Measurements from ENCODE around the gene R3HDM2. TPM values are rescaled to one million over a fixed set of nuclear protein-coding genes. Genes with fewer than 3 reads are reported as not detected.

The R3HDM2 gene
- total and polyA plus RNA-seq, 2 of the 13 experiments (the other 11 are each of a cell fraction or from before 2014, with no cell fraction given): 11.1 to 23.5 TPM

GRCh38 chr12:57475271-57476161 is 44.7 kb upstream of the R3HDM2 start (continued):
- no peak for TF ChIP-seq SOX13 (IDR thresholded peaks at IDR 0.05)
- no peak for TF ChIP-seq SOX13 (CRISPR knock-in tag; conservative IDR thresholded peaks at IDR 0.05 in 1 of 2, IDR thresholded peaks at IDR 0.05 in 1 of 2)
- TF ChIP-seq ZNF770 (CRISPR knock-in tag; IDR thresholded peaks at IDR 0.05): peak; percentile 48; the same call in 1 of the 2 replicates

DNA sequence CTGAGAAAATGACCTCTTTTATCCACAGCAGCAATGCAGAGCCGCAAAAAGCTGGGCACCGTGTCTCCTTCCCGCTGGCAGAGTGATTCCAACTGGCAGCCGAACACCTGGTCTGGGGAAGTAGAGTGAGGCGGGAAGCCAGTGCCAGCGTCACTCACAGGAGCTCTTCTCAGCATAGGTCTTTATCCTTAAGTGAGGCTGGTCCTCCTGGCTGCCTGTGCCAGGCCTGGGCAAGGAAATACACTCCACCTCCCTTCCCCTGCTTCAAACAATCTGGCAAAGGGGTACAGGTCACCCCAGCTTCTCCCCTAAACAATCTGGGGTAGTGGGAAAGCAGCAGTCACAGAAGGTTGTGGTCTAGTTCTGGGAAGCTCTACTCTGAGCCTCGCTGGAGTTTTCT is 44.0 kb upstream of the R3HDM2 start:
- Histone ChIP-seq H3K9me3 (ENCODE audit: low read length) (no peaks in the 10 kb centered on the region), H3K79me2 (ENCODE audit: insufficient read depth, low read length) (no peaks in the 10 kb centered on the region), H3K4me2 (ENCODE audit: low read depth, low read length) (no peak overlapping the region), H3K4me3 (replicated peaks in 1 of 3; ENCODE audit: insufficient read depth in 1 of 3, low read depth in 2 of 3, low read length in 3 of 3) (no peak overlapping the region), H3K27me3 (ENCODE audit: control insufficient read depth in 1 of 2, insufficient read depth in 2 of 2, low read length in 2 of 2) (peaks cover 8 to 69% of the 10 kb centered on the region in 2 experiments), H3K4me1 (ENCODE audit: insufficient read depth, low read length) (peaks cover 53% of the 10 kb centered on the region), H4K20me1 (ENCODE audit: insufficient read depth, low read length) (no peaks in the 10 kb centered on the region), H3K36me3 (replicated peaks in 1 of 2; ENCODE audit: control insufficient read depth in 1 of 2, insufficient read depth in 2 of 2, low read length in 2 of 2) (no peaks in the 10 kb centered on the region), H3K27ac (ENCODE audit: extremely low read length, insufficient read depth, low read length) (no peak overlapping the region), H2AFZ (ENCODE audit: low read length) (no peak overlapping the region), H3K9ac (ENCODE audit: insufficient read depth, low read depth, low read length) (no peak overlapping the region)
- DNase-seq (ENCODE audit: low spot score) (no peak), ATAC-seq (no peak), FAIRE-seq (no peak)
- ChIA-PET CTCF (ENCODE audit: low intra/inter-chr PET ratio, low total read pairs) (no interaction called here), POLR2A (interaction anchor here (1.2 to 2.0 kb wide), 2 partner anchors 12 to 45 kb away, joined by 4 read pairs; partner anchors contain the start of genes DDIT3 and MARS1)
- WGBS (ENCODE audit: low lambda C conversion rate): 78% methylated on average over 4 of the region's 7 CpGs
- TF ChIP-seq TEAD3 (CRISPR knock-in tag; optimal IDR thresholded peaks at IDR 0.05; ENCODE audit: borderline replicate concordance) (no peak), CREB1 (IDR thresholded peaks at IDR 0.05) (no peak), CREB1 (CRISPR knock-in tag; IDR thresholded peaks at IDR 0.05) (no peak), ZNF883 (CRISPR knock-in tag; IDR thresholded peaks at IDR 0.05; ENCODE audit: not compliant biosample characterization) (no peak), ZNF543 (CRISPR knock-in tag; IDR thresholded peaks at IDR 0.05) (no peak), RXRA (CRISPR knock-in tag; IDR thresholded peaks at IDR 0.05) (no peak), ATRX (CRISPR knock-in tag; IDR thresholded peaks at IDR 0.05; ENCODE audit: borderline replicate concordance) (no peak), ZC3H4 (CRISPR knock-in tag; IDR thresholded peaks at IDR 0.05; ENCODE audit: borderline replicate concordance) (no peak)
- no TSS peak for BruUV-seq (replicated peaks)
- intact Hi-C loops (cut with micrococcal nuclease; ENCODE audit: unreplicated experiment): no loop called here
- in situ Hi-C loops (cut with HindIII; ENCODE audit: extremely low pct_ligation_motif_present, low pct_unique_long_range_greater_than_20kb): no loop called here
